ENCODE data around the gene KRTAP5-5.

The KRTAP5-5 gene

GRCh38 chr11:1676229-1676740 lies 46.7 kb downstream of the KRTAP5-5 start:
- no peak for DNase-seq (ENCODE audit: low spot score)

DNA sequence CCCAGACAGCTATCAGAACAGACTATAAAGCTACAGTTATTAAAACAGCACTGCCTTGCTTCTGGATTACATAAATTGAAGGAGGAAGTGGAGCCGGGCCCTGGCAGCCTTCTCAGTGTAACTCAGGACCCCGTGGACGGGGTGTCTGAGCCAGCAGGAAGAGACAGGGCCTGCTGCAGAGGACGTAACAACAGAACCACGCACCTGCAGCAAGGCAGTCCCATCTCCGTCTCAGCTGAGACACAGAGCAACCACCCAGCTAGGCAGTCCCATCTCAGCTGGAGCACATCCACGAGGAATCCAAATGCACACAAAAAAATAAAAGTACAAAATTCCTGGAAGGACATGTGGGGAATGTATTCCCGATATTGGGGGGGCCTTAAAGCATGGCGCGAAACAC lies 50.3 kb downstream of the KRTAP5-5 start:
- DNase-seq (ENCODE audit: low spot score), result peak; percentile 31

Data from left forelimb (tissue), 1 donor.